Hepatocyte (in vitro differentiated cells): ENCODE data around the gene SETBP1. TPM values are rescaled to one million over a fixed set of nuclear protein-coding genes. Genes with fewer than 3 reads are reported as not detected.

Experiments used
- DNase-seq: peaks from one replicate; pipeline ENCODE4 v3.0.0-alpha.2; 2016; ENCODE audit warnings: low spot score
- H2AFZ ChIP-seq: fragments of 200-600 bp; sonication (generic); 2 replicates; pipeline ENCODE4 v1.6.0; 2016; ENCODE audit warnings: antibody characterized with exemption, mild to moderate bottlenecking
- H3K27ac ChIP-seq: fragments of 200-600 bp; sonication (generic); 2 replicates; pipeline ENCODE4 v1.5.1; 2016; ENCODE audit warnings: mild to moderate bottlenecking
- H3K27me3 ChIP-seq: fragments of 200-600 bp; sonication (generic); 2 replicates; pipeline ENCODE4 v1.6.1; 2016
- H3K36me3 ChIP-seq: fragments of 200-600 bp; sonication (generic); replicated peaks from 2 replicates; pipeline ENCODE4 v1.5.1; 2016; ENCODE audit warnings: low read depth; ENCODE audit not compliant: insufficient read depth
- H3K4me1 ChIP-seq: fragments of 200-600 bp; sonication (generic); 2 replicates; pipeline ENCODE4 v1.5.1; 2016; ENCODE audit warnings: mild to moderate bottlenecking, moderate library complexity; ENCODE audit not compliant: insufficient read depth
- H3K4me2 ChIP-seq: fragments of 200-600 bp; sonication (generic); 2 replicates; pipeline ENCODE4 v1.6.0; 2016
- H3K4me3 ChIP-seq: fragments of 200-600 bp; sonication (generic); 2 replicates; pipeline ENCODE4 v1.5.1; 2016; ENCODE audit warnings: mild to moderate bottlenecking
- H3K79me2 ChIP-seq: fragments of 200-600 bp; sonication (generic); 2 replicates; pipeline ENCODE4 v1.6.0; 2017; ENCODE audit warnings: mild to moderate bottlenecking
- H3K9me2 ChIP-seq: fragments of 200-600 bp; sonication (generic); replicated peaks from 2 replicates; pipeline ENCODE4 v1.6.0; 2017; ENCODE audit warnings: mild to moderate bottlenecking; ENCODE audit not compliant: insufficient read depth
- H3K9me3 ChIP-seq: fragments of 200-600 bp; sonication (generic); 2 replicates; pipeline ENCODE4 v1.5.1; 2016; ENCODE audit warnings: low read depth, mild to moderate bottlenecking
- H4K20me1 ChIP-seq: fragments of 200-600 bp; sonication (generic); 2 replicates; pipeline ENCODE4 v1.6.0; 2016; ENCODE audit warnings: mild to moderate bottlenecking; ENCODE audit not compliant: insufficient read depth, poor library complexity, severe bottlenecking
- CTCF ChIP-seq: fragments of 200-600 bp; sonication (generic); IDR thresholded peaks from 2 replicates; pipeline ENCODE4 v1.5.1; 2016; ENCODE audit warnings: antibody characterized with exemption, mild to moderate bottlenecking; ENCODE audit not compliant: poor library complexity
- EZH2 ChIP-seq: fragments of 200-600 bp; sonication (generic); IDR thresholded peaks from 2 replicates; pipeline ENCODE4 v1.6.1; 2016; ENCODE audit warnings: antibody characterized with exemption, mild to moderate bottlenecking, borderline replicate concordance
- EZH2phosphoT487 ChIP-seq: fragments of 200-600 bp; sonication (generic); IDR thresholded peaks from one replicate; pipeline ENCODE4 v1.6.1; 2018; ENCODE audit warnings: antibody characterized with exemption, mild to moderate bottlenecking, low read depth, moderate library complexity; ENCODE audit not compliant: unreplicated experiment, severe bottlenecking
- WGBS: methylation state at CpG from one replicate; pipeline ENCODE4 v1.1.6; 2016; ENCODE audit warnings: low lambda C conversion rate; ENCODE audit errors: missing lambda C conversion rate; 5-methylcytosine and 5-hydroxymethylcytosine counted together
- polyA plus RNA-seq: library from polyadenylated mRNA; unstranded; fragments of >200 nt; fragmentation: Nextera tagmentation; extraction: Ambion mirVana; gene quantifications from 2 replicates; pipeline ENCODE4 v1.2.1, GENCODE V29; 2016
- total RNA-seq: library from RNA; depleted of rRNA; stranded (reverse); fragments of >200 nt; gene quantifications from 2 replicates; pipeline ENCODE4 v1.2.3, GENCODE V29; 2014

SETBP1 gene
- total and polyA plus RNA-seq, 2 experiments from 2014 or later = 10.3 to 21.1 TPM

- no peak overlapping the region for H2AFZ ChIP-seq
- TF ChIP-seq CTCF = no peak
- TF ChIP-seq EZH2 = no peak
- no peak for TF ChIP-seq EZH2phosphoT487
- H3K27me3 ChIP-seq = no peaks in the 10 kb centered on the region
- H3K4me3 ChIP-seq = no peak overlapping the region
- no peaks in the 10 kb centered on the region for H4K20me1 ChIP-seq
- peaks cover 63% of the 10 kb centered on the region for H3K79me2 ChIP-seq
- H3K4me1 ChIP-seq = peaks cover 35% of the 10 kb centered on the region
- no peaks in the 10 kb centered on the region for H3K36me3 ChIP-seq
- no peak for DNase-seq
- WGBS = 68% methylated on average over 2 of the region's 2 CpGs
- no peaks in the 10 kb centered on the region for H3K9me3 ChIP-seq
- H3K27ac ChIP-seq = peak overlapping the region; percentile 31
- H3K4me2 ChIP-seq = no peak overlapping the region
- no peaks in the 10 kb centered on the region for H3K9me2 ChIP-seq
Observed at GRCh38 chr18:44836263-44836662, 155.6 kb downstream of the SETBP1 start.

GRCh38 chr18:44837482-44838180, 156.9 kb downstream of the SETBP1 start:
- H3K27me3 ChIP-seq = no peaks in the 10 kb centered on the region
- no peak overlapping the region for H3K27ac ChIP-seq
- H3K36me3 ChIP-seq = no peaks in the 10 kb centered on the region
- H3K4me3 ChIP-seq = no peak overlapping the region
- no peak for DNase-seq
- TF ChIP-seq CTCF (no peak), EZH2 (no peak), EZH2phosphoT487 (no peak)
- peaks cover 30% of the 10 kb centered on the region for H3K4me1 ChIP-seq
- no peaks in the 10 kb centered on the region for H3K9me3 ChIP-seq
- no peaks in the 10 kb centered on the region for H4K20me1 ChIP-seq
- WGBS = 67% methylated on average over 6 of the region's 6 CpGs
- peaks cover 63% of the 10 kb centered on the region for H3K79me2 ChIP-seq
- no peaks in the 10 kb centered on the region for H3K9me2 ChIP-seq
- no peak overlapping the region for H3K4me2 ChIP-seq
- no peak overlapping the region for H2AFZ ChIP-seq

- no peaks in the 10 kb centered on the region for H3K9me2 ChIP-seq
- peak; percentile 38 for DNase-seq
- 54% methylated on average over 8 of the region's 8 CpGs for WGBS
- H3K4me3 ChIP-seq = no peak overlapping the region
- peaks cover 57% of the 10 kb centered on the region for H3K79me2 ChIP-seq
- no peaks in the 10 kb centered on the region for H3K9me3 ChIP-seq
- no peak overlapping the region for H3K4me2 ChIP-seq
- no peak overlapping the region for H3K27ac ChIP-seq
- no peak overlapping the region for H2AFZ ChIP-seq
- no peak for TF ChIP-seq CTCF
- no peak for TF ChIP-seq EZH2phosphoT487
- TF ChIP-seq EZH2 = no peak
- H3K36me3 ChIP-seq = no peaks in the 10 kb centered on the region
- peaks cover 30% of the 10 kb centered on the region for H3K4me1 ChIP-seq
- H4K20me1 ChIP-seq = no peaks in the 10 kb centered on the region
- no peaks in the 10 kb centered on the region for H3K27me3 ChIP-seq
Observed at GRCh38 chr18:44838971-44839666, 158.4 kb downstream of the SETBP1 start.
